Dedifferentiated amniotic fluid mesenchymal stem cell (primary cell): ENCODE data around the gene ASB15.

Experiments
- DNase-seq: peaks from one replicate; pipeline ENCODE4 v3.0.0-alpha.2; 2016; ENCODE audit errors: extremely low spot score

ASB15 gene

GRCh38 chr7:123662755-123663154, 61.1 kb downstream of the ASB15 start:
- no peak for DNase-seq

DNA sequence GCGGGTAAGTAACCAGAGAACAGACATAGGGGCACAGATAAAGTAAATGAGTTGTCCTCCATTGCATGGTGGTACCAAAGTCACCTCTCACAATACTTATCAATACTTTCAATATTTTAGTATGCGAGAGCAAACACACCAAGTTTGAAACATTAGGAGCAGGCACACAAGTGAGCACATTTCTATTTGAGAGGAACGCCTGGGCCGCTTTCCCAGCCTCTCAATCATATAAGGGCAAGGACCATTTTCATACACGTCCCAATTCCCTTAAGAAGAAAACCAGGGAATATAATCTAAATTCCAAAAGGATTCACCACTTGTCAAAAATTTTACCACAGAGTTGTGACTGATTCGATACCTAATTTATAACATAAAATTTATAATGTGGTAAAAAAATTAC, 61.6 kb downstream of the ASB15 start:
- DNase-seq = no peak

GRCh38 chr7:123665157-123665556, 63.5 kb downstream of the ASB15 start:
- DNase-seq = no peak

DNA sequence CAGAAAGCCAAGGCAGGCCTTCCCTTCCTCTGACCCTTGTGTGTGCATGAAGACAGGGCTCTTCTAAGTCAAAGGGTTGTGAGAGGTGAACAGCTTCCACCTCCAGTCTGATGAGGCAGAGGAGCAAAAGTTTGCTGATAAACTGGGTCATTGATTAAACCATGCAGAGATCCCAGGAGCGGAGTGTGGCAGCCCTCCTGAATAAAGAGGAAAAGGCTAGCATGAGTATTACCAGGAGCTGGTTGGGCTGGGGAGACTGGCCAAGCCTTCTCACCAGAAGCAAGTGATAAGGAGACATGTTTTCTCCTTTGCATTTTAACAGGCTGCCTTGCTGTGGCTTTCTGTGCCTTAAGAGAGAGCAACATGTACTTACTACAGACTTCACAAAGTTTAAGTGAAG, 64.3 kb downstream of the ASB15 start:
- no peak for DNase-seq

DNA sequence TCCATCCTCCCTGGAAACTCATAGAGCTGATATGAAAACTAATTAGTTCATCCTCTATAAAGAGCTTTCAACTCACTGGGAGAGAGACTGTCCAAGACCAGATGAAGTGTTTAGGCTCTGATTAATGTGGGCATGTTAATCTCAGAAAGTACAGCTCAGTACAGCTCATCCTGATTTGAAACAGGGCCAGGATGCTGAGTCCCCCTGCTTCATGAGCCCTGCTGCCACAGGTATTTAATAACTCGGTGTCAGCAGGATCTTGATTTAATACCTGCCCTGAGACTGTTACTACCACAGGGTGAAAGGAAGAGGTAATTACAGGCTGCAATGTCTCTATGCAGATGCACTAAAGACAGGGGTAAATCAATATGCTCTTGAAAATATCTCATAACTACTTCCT, 64.9 kb downstream of the ASB15 start:
- no peak for DNase-seq

- DNase-seq = no peak
Observed at GRCh38 chr7:123669485-123669884, 67.9 kb downstream of the ASB15 start.

DNA sequence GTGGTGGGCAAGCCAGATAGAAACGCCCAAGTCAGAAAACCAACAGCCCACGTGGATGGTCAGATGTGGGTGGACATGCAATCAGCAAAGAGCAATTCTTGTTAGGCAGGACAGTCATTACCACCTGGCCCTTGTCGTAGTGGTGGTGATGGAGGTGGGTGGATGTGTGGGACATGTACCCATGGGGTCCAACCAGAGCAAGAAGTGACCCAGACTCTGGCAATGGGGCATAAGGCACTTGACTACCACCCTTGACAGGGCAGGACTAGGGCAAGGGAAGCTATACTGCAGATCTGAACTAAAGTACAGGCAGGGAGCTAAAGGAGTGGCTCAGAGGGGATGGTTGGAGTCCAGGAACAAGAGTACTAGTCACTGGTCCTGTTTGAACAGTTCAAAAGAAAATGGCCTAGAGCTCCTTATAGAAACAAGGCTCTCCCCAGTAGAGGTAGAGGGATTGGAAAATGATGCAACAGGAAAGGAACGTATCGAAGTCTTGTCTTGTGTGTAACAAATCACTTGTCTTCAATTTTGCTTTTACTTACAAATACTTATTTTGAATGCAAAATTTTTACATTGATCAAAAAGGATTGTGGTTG, 71.6 kb downstream of the ASB15 start:
- no peak for DNase-seq

DNA sequence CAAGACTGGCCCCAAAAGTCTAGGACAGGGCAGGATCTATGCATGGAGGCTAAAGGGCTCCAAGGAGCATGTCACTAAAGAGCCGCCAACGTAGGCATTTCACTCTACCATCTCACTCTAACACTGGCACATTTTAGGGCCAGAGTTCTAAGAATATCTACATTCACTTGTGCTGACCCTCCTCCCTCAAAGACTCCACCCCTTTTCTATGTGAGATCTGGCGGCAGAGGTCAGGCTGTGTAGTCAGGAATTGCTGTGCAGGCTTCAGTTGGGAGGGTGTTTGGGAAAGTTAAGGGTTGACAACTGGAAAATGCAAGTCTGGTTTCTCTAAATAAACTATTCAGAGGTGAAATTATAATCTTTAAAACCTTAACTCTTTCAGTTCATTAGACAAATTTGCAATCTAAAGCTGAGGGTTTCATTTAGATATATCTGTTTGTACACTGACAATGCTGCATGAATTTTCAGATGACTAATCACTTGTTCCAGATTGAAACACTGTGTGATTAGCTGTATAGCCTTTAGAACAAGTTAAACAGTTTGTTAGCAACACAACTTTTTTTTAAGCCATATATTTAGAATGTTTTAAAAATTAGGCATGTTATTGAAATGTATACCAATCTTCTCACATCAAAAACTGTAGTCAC, 72.3 kb downstream of the ASB15 start:
- no peak for DNase-seq

- peak; percentile 28 for DNase-seq
Observed at GRCh38 chr7:123674399-123675180, 73.0 kb downstream of the ASB15 start.

- DNase-seq = no peak
Observed at GRCh38 chr7:123675181-123675473, 73.5 kb downstream of the ASB15 start.

- no peak for DNase-seq
Observed at GRCh38 chr7:123677061-123677715, 75.6 kb downstream of the ASB15 start.

DNA sequence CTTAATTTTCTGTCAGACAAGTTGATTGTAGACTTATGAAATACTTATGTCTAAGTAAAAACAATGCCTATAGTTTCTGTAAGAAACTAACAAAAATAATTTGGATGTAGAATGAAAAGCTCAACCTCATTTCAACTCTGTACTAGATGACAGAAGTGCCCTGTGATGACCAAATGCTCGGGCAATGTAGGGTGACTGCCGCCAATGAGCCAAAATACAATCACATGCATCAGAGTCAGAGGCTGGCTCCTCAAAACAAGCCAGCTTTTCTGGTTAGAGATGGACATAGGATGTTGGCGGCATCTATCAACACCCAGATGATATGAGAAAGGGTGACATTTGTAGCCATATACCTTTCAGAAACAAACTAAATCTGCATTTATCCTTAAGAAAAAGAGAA, 78.0 kb downstream of the ASB15 start:
- no peak for DNase-seq

DNA sequence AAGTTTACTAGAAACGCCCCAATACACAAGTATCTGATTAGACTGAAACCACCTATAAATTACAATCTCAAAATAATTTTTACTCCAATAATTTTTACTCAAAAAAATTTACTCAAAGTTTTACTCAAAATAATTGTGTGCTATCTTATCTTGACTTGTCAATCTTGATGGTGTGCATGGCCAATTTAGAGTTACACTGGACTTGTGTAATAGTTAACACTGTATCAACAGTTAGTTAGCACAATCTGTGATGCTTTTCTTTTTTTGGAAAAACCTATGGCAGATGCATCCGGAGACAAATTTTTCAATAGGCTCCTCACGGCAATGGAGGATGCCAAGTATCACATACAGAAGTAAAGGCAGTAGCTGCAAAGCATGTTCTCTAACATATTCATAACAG, 79.0 kb downstream of the ASB15 start:
- no peak for DNase-seq

- no peak for DNase-seq
Observed at GRCh38 chr7:123681561-123681960, 79.9 kb downstream of the ASB15 start.

DNA sequence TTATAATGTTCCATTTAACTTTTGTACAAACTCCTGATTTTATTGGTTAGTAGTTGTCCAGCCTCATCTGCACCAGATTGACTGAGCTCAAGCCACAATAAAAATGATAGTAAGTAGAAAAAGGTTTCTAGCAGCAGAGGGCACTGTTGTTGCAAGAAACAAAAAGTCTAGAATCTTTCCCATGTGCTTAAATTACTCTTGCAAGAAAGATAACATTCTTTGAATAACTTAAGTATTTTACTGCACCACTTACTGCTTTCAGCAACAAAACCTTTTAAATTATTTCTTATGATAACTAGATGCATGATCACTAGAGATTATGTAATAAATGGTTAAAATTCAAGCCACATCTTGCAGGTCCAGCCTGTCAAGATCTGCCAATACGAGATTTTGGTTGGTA, 81.1 kb downstream of the ASB15 start:
- DNase-seq = peak; percentile 88

DNA sequence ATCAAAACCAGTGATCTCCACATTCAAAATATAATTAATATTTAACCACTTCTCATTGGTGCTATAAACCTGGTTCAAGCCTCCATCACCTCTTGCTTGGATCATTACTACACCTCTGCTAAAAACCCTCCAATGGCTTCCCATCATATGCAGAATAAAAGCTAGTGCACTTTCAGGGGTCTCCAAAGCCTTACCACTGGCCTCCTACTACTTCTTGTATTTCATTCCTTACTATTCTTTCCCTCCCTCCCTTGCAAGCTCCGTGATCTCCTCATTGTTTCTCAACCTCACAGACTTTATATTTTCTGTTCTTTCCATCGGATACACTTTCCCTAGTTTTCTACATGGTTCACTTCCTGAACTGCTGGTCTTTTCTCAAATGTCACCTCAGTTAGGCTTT, 85.5 kb downstream of the ASB15 start:
- no peak for DNase-seq

- DNase-seq = no peak
Observed at GRCh38 chr7:123687727-123688126, 86.1 kb downstream of the ASB15 start.
